Panc1 (cell line): ENCODE results near the gene LSM14B. TPM values are rescaled to one million over a fixed set of nuclear protein-coding genes. Genes with fewer than 3 reads are reported as not detected.
A peak's percentile ranks its signal among the peaks of the same experiment; 100 is the strongest.

Experiments
- ATAC-seq: fragments of 200-7000 bp; cut with Tn5 transposase; 2 replicates; pipeline ENCODE4 v1.9.1; 2020; ENCODE audit warnings: mild to moderate bottlenecking, moderate library complexity
- BruUV-seq: library from RNA; stranded (reverse); fragments of 400-500 nt; replicated peaks from 2 replicates; lab custom pipeline; 2021; lab: Mats Ljungman, UMichigan
- CTCF ChIA-PET: fragments of 300-600 bp; sonication (Branson Sonifier 250); formaldehyde crosslinking; loops from one replicate; lab custom pipeline; 2022; ENCODE audit warnings: antibody characterized with exemption; lab: Charles Lee
- POLR2A ChIA-PET: fragments of 300-600 bp; sonication (Branson Sonifier 250); formaldehyde crosslinking; loops from one replicate; lab custom pipeline; 2022; ENCODE audit warnings: antibody characterized with exemption; lab: Charles Lee
- DNase-seq: peaks from one replicate; pipeline ENCODE4 v3.0.0-alpha.2; 2010; ENCODE audit warnings: low read depth, low spot score
- H3K27ac ChIP-seq: 2 replicates; pipeline ENCODE4 v1.5.1; 2011; ENCODE audit warnings: mild to moderate bottlenecking, low read length, inconsistent platforms
- H3K27me3 ChIP-seq: fragments of 200-500 bp; sonication (Bioruptor generic); 2 replicates; pipeline ENCODE4 v1.6.0; 2014; ENCODE audit warnings: low read length, inconsistent platforms; ENCODE audit not compliant: control insufficient read depth, insufficient read depth
- H3K36me3 ChIP-seq: fragments of 200-500 bp; sonication (Bioruptor generic); 2 replicates; pipeline ENCODE4 v1.5.1; 2014; ENCODE audit warnings: inconsistent platforms, mild to moderate bottlenecking, low read length, moderate library complexity; ENCODE audit not compliant: control insufficient read depth, insufficient read depth
- H3K4me1 ChIP-seq: 2 replicates; pipeline ENCODE4 v1.5.1; 2011; ENCODE audit warnings: inconsistent platforms, mild to moderate bottlenecking, low read length, moderate library complexity; ENCODE audit not compliant: control insufficient read depth, insufficient read depth
- H3K4me3 ChIP-seq, 2 experiments: 2 replicates each; pipeline ENCODE4 v1.5.1; 2011 to 2012; ENCODE audit warnings: low read depth in 2 of 2, low read length in 2 of 2, mild to moderate bottlenecking in 2 of 2, inconsistent platforms in 1 of 2, moderate library complexity in 1 of 2
- H3K9me3 ChIP-seq: fragments of 200-500 bp; sonication (Bioruptor generic); 2 replicates; pipeline ENCODE4 v1.5.1; 2014; ENCODE audit warnings: low read depth, mild to moderate bottlenecking, inconsistent platforms, low read length, moderate library complexity; ENCODE audit not compliant: control insufficient read depth, insufficient read depth
- CTCF ChIP-seq: fragments of 450-650 bp; IDR thresholded peaks from 2 replicates; pipeline ENCODE4 v1.5.1; 2017; ENCODE audit warnings: mild to moderate bottlenecking
- POLR2AphosphoS5 ChIP-seq: IDR thresholded peaks from 2 replicates; pipeline ENCODE4 v1.6.1; 2012; ENCODE audit warnings: mild to moderate bottlenecking, low read depth, low read length, moderate library complexity
- REST ChIP-seq, 2 experiments: IDR thresholded peaks; 2 replicates each; pipeline ENCODE4 v1.6.1; 2011 to 2012; ENCODE audit warnings: low read depth in 2 of 2, control low read depth in 1 of 2, low read length in 1 of 2, mild to moderate bottlenecking in 1 of 2, moderate library complexity in 1 of 2; ENCODE audit not compliant: insufficient read depth in 1 of 2
- SIN3A ChIP-seq: IDR thresholded peaks from 2 replicates; pipeline ENCODE4 v1.6.1; 2012; ENCODE audit warnings: low read depth, mild to moderate bottlenecking, low read length, moderate library complexity, borderline replicate concordance; ENCODE audit not compliant: insufficient read depth
- TCF7L2 ChIP-seq: IDR thresholded peaks from 2 replicates; pipeline ENCODE4 v1.6.1; 2011; ENCODE audit warnings: mild to moderate bottlenecking, low read depth, low read length, inconsistent platforms
- in situ Hi-C: cut with HindIII; loops from 2 replicates; pipeline ENCODE4 v1.10.0; 2016; ENCODE audit warnings: low sequenced_read_pairs, low pct_unique_long_range_greater_than_20kb
- intact Hi-C: fragments of 100-400 bp; cut with micrococcal nuclease; formaldehyde crosslinking; loops from one replicate; pipeline ENCODE4 v1.10.0; 2022; ENCODE audit not compliant: unreplicated experiment
- total RNA-seq: library from RNA; stranded (reverse); gene quantifications from one replicate; pipeline ENCODE4 v1.2.1, GENCODE V29; 2021; ENCODE audit not compliant: unreplicated experiment

Gene LSM14B
- total RNA-seq, 1 experiment from 2014 or later = 52.2 TPM

GRCh38 chr20:62139636-62140035 is 17.4 kb downstream of the LSM14B start:
- Histone ChIP-seq H3K27ac (no peak overlapping the region), H3K36me3 (peaks cover 43% of the 10 kb centered on the region), H3K4me1 (peaks cover 13% of the 10 kb centered on the region), H3K4me3 (no peak overlapping the region), H3K9me3 (no peaks in the 10 kb centered on the region), H3K27me3 (no peaks in the 10 kb centered on the region)
- TF ChIP-seq POLR2AphosphoS5 (no peak), TCF7L2 (no peak), CTCF (no peak), REST (IDR thresholded peaks at IDR 0.05; ENCODE audit: insufficient read depth in 1 of 2, low read depth in 2 of 2, low read length in 1 of 2) (no peak), SIN3A (no peak)
- no TSS peak for BruUV-seq
- intact Hi-C loops = loop anchor here (5.0 kb wide), 1 partner anchor 72 kb away; the partner anchor contains the start of gene TAF4
- ChIA-PET POLR2A (no interaction called here), CTCF (no interaction called here)
- in situ Hi-C loops = no loop called here
- DNase-seq (no peak), ATAC-seq (no peak)

- intact Hi-C loops = no loop called here
- Histone ChIP-seq H3K9me3 (no peaks in the 10 kb centered on the region), H3K36me3 (peaks cover 31% of the 10 kb centered on the region), H3K27ac (no peak overlapping the region), H3K4me1 (peaks cover 19% of the 10 kb centered on the region), H3K27me3 (no peaks in the 10 kb centered on the region), H3K4me3 (peak overlapping the region; percentile 64 to 84; a peak in 3 of 4 replicates)
- POLR2A ChIA-PET = interaction anchor here (0.9 kb wide), 1 partner anchor 19 kb away, joined by 4 read pairs; no protein-coding TSS in a partner anchor
- DNase-seq = no peak
- CTCF ChIA-PET = no interaction called here
- no peak for ATAC-seq
- BruUV-seq = no TSS peak
- no peak for TF ChIP-seq CTCF
- TF ChIP-seq TCF7L2 = no peak
- no peak for TF ChIP-seq SIN3A
- no peak for TF ChIP-seq REST (IDR thresholded peaks at IDR 0.05; ENCODE audit: insufficient read depth in 1 of 2, low read depth in 2 of 2, low read length in 1 of 2)
- no peak for TF ChIP-seq POLR2AphosphoS5
- in situ Hi-C loops = no loop called here
These were observed 18.7 kb downstream of the LSM14B start for GRCh38 chr20:62141043-62141396.
